DLD1 (cell line): ENCODE measurements around the gene PHLPP1.

ENCODE experiments used
- in situ Hi-C: cut with HindIII; loops from 2 replicates; pipeline ENCODE4 v1.10.0; 2017; ENCODE audit warnings: low sequenced_read_pairs

The PHLPP1 gene

DNA sequence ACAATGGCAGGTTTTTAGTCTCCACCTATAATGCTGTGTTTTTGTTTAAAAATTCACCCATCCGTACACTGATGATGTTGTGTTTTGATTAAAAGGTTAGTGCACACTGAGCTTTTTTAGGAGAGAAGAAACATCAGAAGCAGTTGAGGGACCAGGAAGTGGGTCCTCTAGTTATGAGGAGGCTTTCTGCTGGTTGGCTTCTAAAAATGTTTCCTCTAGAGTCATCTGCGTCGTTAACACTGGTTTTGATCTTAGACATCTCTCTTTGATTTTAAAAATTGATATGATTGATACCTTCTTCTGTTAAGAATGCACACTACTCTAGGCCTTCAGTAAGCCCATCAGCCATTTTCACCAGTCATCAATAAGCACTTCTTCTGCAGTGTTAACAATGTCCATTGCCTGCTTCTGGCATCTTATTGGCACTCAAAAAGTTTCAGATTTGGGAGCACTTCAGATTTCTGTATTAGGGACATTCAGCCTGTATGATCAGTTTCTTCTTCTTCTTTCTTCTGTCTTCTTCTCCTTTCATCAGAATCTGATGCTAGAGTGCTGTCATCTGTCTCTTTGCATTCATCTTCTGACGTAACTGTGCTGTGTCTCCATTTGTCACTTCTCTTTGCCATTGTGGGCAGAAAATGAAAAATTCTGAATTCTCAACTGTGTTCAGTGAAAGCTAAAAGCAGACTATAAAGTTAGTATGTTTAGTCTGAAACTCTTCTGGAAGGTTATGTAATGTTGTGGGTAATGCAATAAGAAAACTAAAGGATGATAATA is 56.3 kb downstream of the PHLPP1 start:
- in situ Hi-C loops: no loop called here

DNA sequence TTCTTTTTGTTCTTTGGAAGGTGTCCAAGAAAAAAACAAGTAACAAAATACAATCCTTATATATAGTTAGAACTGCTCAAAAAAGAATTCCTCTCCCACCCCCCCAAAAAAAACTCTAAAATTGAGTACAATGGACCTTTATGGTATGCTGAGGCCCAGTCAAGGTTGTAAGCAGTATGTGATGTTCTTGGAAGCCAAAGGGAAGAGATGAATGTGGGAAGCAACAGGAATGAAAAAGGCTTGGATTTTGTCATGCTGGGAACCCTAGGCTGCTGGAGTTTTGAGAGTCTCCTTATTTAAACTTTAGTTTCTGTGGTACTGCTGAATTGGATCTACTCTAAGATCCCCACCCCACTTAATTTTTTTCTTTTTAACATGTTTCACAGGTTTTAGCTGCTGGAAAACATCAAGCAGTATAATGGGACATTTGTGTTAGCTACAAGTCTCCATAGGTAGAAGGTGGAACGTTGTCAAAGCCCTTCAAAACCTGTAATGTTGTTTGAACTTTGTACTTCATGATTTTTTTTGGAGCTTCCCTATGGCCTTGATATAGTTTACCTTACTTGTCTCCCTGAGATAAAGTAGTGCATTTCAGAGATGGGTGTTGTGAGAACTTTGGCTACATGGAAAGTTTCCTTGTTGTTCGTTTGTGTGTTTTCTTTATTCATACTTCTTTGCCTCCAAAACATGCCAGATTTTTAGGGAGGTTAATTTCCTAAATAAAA is 57.7 kb downstream of the PHLPP1 start:
- in situ Hi-C loops: no loop called here

- in situ Hi-C loops: no loop called here
Measured at GRCh38 chr18:62773691-62774090, 58.4 kb downstream of the PHLPP1 start.

DNA sequence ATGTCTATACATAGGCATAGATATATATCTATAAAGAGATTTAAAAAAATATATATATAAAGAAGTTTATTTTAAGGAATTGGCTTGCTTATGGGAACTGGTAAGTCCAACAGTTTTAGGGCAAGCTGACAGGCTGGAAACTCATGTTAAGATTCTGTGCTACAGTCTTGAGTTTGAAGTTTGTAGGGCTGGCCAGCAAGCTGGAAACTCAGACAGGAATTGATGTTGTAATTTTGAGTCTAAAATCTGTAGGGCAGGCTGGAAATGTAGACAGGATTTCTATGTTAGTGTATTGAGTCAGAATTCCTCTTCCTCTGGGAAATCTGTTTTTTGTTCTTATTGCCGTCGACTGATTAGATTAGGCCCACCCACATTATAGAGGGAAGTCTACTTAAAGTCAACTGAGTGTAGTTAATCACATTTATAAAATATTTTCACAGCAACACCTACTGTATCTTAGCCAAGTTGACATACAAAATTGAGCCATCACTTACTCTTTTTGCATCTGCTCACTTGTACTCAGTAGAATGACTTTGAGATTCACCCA is 60.8 kb downstream of the PHLPP1 start:
- in situ Hi-C loops: no loop called here

DNA sequence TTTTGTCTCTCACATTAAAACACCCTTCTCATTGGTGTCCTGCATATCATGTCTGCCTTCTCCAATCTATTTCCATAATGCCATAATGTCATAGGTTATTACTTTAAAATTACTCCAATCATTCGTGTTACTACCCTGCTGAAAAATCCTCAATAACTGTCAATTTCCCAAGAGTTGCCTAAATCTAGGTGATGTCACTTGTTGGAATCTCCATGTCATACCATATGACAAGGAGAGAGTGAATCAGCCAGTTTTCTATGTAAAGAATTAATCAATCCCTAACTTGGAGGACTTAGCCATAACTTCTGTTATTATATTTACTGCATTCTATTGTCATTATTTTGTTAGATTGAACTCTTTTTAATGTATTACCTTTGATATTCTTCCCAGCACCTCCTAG is 62.5 kb downstream of the PHLPP1 start:
- in situ Hi-C loops: no loop called here

DNA sequence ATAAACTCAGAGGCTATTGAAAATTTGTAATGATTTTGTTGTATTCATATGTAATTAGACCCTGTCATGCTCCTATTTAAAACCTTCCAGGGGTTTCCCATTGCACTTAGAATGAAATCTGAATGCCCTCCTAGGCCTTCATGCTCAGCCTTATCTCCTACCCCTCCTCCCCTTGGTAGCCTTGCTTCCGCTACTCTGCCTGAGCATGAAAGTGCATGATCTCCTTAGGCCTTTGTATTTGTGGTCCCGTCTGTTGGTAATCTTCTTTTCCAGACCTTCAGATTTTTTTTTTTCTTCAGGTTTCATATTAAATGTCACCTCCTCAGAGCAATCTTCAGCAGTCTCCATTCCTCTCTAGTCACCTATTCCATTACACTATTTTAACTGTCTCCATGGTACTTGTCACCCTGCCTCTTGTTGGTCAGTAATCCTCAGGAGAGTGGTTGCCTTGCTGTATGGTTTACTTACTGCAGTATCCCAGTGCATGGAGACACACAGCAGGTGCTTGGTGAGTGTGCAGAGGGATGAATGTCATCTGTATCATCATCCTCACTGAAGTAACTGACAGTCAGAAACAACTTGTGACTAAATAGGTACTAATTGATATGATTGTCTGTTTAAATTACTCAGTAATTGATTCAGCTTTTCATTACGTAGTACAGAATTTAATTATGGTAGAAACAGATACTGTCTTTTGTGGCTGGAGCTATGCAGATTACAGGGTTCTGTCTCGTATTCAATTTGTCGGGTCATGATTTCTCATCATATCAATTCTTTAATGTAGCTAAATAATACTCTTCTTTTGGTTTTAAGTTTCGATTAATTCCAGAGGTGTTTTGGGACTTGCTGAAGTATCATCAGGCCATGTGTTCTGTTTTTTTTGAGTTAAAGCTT is 63.9 kb downstream of the PHLPP1 start:
- in situ Hi-C loops: no loop called here

DNA sequence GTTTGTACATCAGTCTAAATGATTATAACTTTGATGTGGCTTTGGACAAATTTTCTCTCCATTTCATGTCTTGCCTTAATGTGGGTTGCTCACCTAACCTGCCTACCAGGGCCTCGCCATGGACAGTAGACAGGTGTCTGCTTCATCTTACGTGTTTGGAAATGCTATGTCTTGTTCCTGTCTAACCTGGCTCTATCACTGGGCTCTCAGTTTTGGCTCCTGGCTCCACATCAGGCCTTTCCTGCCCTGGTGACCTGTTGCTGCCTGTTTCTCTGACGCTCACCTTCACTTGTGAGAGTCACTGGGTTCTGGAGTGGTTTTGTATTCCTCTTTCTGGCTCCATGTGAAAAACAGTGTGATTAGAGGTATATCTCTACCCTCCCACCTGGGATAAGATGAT is 65.9 kb downstream of the PHLPP1 start:
- in situ Hi-C loops: no loop called here

- in situ Hi-C loops: no loop called here
Measured at GRCh38 chr18:62781893-62782292, 66.6 kb downstream of the PHLPP1 start.

DNA sequence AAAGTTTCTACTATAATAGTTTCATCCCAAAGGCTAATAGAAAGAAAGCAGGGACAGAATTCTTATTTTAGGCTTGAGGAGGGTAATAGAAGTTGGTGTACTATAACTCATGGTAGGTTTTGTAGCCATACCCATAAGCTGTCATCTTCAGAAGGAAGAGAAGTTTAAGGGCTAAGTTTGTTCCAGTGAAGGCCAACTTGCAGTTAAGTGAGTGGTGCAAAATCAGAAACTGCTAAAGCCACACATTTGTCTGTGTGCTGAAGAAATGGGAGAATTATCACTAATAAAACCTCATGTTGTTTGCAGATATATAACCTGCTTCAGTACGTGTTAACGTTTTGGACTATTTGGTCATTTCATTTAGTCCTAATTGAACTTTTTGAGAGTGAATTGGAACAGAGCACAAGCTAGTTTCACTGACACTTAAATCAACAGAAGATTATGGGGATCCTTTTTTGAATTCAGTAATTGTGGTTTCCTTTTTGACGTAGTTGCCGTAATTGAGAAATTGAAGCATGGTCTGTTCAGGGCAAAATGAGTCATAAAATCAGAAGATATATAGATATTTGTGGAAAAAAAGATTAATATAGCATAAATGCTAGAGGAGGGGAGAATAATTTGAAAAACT is 69.1 kb downstream of the PHLPP1 start:
- in situ Hi-C loops: no loop called here

DNA sequence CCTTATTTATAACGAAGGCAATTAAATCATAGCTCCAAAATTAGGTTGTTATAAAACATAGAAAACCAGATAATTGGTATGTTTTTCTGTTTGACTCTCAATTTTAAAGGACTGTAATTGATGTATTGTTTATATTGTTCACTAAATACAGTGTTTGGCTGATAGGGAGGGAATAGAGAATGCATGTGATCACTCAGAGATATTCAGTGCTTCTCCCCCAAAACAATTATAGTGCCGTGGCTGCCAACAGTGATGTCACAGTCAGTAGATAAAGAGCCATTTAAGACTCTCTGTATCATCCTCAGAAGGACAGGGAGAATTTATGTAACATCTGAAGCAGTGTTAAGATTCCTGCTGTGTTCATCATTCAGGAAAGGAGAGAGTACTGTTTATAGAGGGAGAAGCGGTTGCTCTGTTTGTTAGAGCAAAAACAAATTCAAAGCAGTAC is 69.6 kb downstream of the PHLPP1 start:
- in situ Hi-C loops: no loop called here

DNA sequence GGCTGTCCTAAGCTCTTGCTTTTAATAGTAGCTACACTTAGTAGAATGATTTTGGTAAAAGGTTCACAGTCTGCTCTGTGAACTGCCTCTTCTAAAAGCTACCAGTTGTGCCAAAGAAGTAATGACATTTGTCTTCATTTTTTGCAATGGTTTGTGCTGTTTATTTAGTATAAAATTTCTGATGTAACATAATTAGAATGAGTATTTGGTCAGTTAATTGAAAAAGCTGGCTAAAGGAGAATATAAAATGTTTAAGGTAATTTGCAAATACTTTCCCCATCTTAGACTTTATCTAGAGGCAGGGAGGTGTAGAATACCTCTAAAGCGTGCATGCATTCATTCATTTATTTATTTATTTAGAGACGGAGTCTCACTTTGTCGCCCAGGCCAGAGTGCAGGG is 71.3 kb downstream of the PHLPP1 start:
- in situ Hi-C loops: no loop called here

DNA sequence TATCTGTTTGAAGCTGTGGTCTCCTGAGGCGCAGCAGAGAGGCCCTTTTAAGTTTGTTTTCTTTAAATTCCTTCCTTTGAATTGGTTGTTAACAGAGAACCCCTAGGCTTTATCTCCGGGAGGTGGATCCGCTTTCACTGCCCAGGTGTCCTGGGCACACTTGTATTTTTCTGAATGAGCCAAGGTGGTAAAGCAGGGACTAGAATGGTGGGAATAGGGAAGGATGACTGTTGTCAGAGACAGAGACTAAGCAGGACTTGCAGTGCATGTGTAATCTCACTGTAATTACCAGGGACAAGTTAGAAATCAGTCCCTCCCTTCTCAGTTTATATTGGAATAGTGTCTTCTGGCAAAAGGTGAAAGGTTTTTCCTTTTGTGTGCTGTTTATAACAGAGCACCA is 72.8 kb downstream of the PHLPP1 start:
- in situ Hi-C loops: no loop called here

GRCh38 chr18:62788876-62789275 is 73.5 kb downstream of the PHLPP1 start:
- in situ Hi-C loops: no loop called here

GRCh38 chr18:62790871-62791772 is 75.8 kb downstream of the PHLPP1 start:
- in situ Hi-C loops: no loop called here

DNA sequence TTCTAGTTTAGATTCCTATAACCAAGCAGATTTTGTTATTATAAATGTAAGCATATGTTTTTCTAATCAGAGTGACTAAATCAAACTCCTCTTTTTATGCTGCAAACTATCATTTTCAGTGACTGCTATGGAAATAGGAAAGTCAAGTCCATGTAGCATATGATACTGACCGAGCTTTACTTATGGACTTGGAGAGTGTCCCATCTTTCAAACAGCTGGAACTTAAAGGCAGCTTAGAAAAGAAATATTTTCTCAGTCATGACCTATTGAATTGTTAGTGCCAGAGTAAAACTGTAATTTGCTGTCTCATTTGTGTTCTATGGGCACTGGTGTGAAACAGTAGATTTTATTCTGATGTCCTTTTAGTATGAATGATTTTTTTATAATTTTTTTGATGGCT is 76.7 kb downstream of the PHLPP1 start:
- in situ Hi-C loops: no loop called here

DNA sequence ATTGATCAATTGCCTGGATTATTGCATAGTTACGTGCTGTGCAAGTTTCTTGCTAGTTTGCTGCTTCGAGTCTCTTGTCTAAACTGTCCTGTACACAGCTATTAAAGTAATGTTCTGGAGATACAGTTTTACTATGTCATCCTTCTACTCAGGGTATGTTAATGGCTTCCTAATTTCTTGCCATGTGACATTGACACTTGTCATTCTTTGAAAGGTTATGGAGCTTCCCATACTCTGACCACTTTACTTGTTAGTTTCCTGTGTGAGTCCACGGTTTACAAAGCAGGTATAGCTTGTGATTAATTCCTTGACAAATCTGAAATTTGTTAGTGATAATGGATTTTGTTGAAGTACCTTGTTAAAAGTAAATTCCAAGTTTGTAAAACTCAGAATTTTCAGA is 80.5 kb downstream of the PHLPP1 start:
- in situ Hi-C loops: no loop called here

GRCh38 chr18:62796216-62796621 is 80.9 kb downstream of the PHLPP1 start:
- in situ Hi-C loops: no loop called here

DNA sequence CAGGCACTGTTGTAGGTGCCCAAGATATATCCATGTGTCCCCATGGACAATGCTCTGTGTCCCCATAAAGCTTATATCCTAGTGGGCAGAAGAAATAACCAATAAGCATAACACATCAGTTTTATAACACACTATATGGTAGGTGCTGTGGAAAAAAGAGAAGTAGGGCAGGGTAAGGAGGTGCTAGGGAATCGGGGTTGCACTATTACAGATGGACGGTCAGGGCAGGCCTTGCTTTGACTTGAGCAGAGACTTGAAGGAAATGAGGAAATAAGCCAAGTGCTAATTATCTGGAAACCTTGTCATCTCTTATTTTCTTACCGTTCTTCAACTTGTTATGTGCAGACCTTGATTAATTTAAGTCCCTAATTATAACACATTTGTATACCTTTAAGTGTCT is 82.0 kb downstream of the PHLPP1 start:
- in situ Hi-C loops: no loop called here

GRCh38 chr18:62799977-62800376 is 84.6 kb downstream of the PHLPP1 start:
- in situ Hi-C loops: no loop called here

- in situ Hi-C loops: no loop called here
Measured at GRCh38 chr18:62802523-62802922, 87.2 kb downstream of the PHLPP1 start.
